ENCODE measurements around the gene LPP.

DNA sequence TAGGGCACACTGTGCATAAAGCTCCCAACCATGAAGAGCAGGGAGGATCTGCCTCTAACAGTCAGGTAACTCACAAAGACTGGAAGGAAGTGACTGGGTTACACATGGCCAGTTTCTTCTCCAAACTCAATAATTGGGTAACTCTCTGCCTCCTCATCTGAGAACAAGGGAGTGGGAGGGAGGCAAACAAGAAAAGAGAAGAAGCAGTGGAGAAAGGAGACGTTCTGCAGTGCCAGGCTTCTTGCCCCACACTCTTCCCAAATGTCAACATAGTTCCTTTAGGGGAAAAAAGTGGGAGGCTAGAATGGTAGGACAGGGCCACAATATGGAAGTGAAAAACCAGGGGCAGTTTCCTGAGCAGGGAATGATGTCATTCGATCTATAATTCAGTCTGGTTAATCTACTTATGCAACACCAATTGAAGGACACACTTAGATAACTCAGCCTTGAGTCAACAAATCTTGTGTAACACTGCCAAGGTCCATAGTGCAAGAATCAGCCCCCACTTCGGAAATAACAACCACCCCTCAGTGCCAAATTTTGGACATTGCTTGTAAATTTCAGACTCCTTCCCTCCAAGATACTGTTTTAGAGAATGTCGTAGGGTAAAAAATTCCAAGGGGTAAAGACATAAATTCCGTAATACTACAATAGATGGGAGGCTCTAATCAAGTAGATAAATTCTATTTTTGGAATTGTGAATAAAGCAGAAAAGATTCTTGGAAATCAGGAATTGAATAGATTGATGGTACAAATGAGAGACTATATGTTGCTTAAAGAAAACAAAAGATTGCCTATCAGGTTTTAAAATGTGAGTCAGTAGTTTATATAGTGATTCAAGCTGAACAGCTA lies 143.0 kb downstream of the LPP start:
- TF ChIP-seq POLR2AphosphoS5 (IDR thresholded peaks at IDR 0.05) (peak in 2 of 3 donors; percentile 81 to 84), POLR2A (IDR thresholded peaks at IDR 0.05) (no peak), EP300 (IDR thresholded peaks at IDR 0.05; ENCODE audit: low read depth) (peak; percentile 48)
- TF ChIP-seq, protein P1, sequence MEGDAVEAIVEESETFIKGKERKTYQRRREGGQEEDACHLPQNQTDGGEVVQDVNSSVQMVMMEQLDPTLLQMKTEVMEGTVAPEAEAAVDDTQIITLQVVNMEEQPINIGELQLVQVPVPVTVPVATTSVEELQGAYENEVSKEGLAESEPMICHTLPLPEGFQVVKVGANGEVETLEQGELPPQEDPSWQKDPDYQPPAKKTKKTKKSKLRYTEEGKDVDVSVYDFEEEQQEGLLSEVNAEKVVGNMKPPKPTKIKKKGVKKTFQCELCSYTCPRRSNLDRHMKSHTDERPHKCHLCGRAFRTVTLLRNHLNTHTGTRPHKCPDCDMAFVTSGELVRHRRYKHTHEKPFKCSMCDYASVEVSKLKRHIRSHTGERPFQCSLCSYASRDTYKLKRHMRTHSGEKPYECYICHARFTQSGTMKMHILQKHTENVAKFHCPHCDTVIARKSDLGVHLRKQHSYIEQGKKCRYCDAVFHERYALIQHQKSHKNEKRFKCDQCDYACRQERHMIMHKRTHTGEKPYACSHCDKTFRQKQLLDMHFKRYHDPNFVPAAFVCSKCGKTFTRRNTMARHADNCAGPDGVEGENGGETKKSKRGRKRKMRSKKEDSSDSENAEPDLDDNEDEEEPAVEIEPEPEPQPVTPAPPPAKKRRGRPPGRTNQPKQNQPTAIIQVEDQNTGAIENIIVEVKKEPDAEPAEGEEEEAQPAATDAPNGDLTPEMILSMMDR (IDR thresholded peaks at IDR 0.05): no peak
